SK-N-SH (cell line): Measurements from ENCODE around the gene ITGA1.

Experiments used
- ELF1 ChIP-seq: IDR thresholded peaks from 2 replicates; pipeline ENCODE4 v1.4.0; 2012
- EZH2phosphoT487 ChIP-seq: fragments of 200-600 bp; sonication (generic); IDR thresholded peaks from 2 replicates; pipeline ENCODE4 v1.6.1; 2017; ENCODE audit warnings: low read depth, mixed run types, mild to moderate bottlenecking, antibody characterized with exemption, moderate library complexity, borderline replicate concordance
- FOSL2 ChIP-seq: IDR thresholded peaks from 2 replicates; pipeline ENCODE4 v1.4.0; 2012; ENCODE audit warnings: low read depth, mild to moderate bottlenecking, moderate library complexity, borderline replicate concordance
- FOXJ3 ChIP-seq: sonication (generic); formaldehyde crosslinking; IDR thresholded peaks from 2 replicates; pipeline ENCODE4 v1.5.1; 2020; ENCODE audit warnings: mild to moderate bottlenecking, missing genetic modification reagents
- GABPA ChIP-seq: IDR thresholded peaks from 2 replicates; pipeline ENCODE4 v1.4.0; 2012; ENCODE audit warnings: low read depth, mild to moderate bottlenecking
- JUND ChIP-seq: IDR thresholded peaks from 2 replicates; pipeline ENCODE4 v1.4.0; 2012
- MXI1 ChIP-seq: IDR thresholded peaks from 2 replicates; pipeline ENCODE4 v1.6.1; 2012; ENCODE audit warnings: mild to moderate bottlenecking, low read depth, low read length, improper control_type of control experiment
- POLR2AphosphoS5 ChIP-seq: IDR thresholded peaks from 2 replicates; pipeline ENCODE4 v1.6.1; 2012; ENCODE audit warnings: low read depth, low read length
- SMC3 ChIP-seq: IDR thresholded peaks from 2 replicates; pipeline ENCODE4 v1.6.1; 2012; ENCODE audit warnings: low read depth, low read length, improper control_type of control experiment
- TAF1 ChIP-seq: IDR thresholded peaks from 2 replicates; pipeline ENCODE4 v1.6.1; 2012; ENCODE audit warnings: low read depth, mild to moderate bottlenecking, low read length, moderate library complexity, borderline replicate concordance
- TEAD4 ChIP-seq: IDR thresholded peaks from 2 replicates; pipeline ENCODE4 v1.4.0; 2012; ENCODE audit warnings: mild to moderate bottlenecking, borderline replicate concordance; ENCODE audit not compliant: insufficient read depth
- ZBTB33 ChIP-seq: IDR thresholded peaks from 2 replicates; pipeline ENCODE4 v1.4.0; 2012; ENCODE audit warnings: low read depth, borderline replicate concordance
- TF ChIP-seq, protein P1 (sequence below): fragments of 200-600 bp; sonication (generic); IDR thresholded peaks from 2 replicates; pipeline ENCODE4 v1.6.1; 2017; ENCODE audit warnings: antibody characterized with exemption, mild to moderate bottlenecking, moderate library complexity
- TF ChIP-seq, protein P2 (sequence below): IDR thresholded peaks from 2 replicates; pipeline ENCODE4 v1.6.1; 2012; ENCODE audit warnings: mild to moderate bottlenecking, low read depth, low read length, moderate library complexity

GRCh38 chr5:52925001-52925400, 137.3 kb downstream of the ITGA1 start:
- TF ChIP-seq EZH2phosphoT487 (no peak), GABPA (no peak), ZBTB33 (no peak), POLR2AphosphoS5 (no peak), TAF1 (no peak), SMC3 (no peak), JUND (no peak), FOSL2 (no peak), ELF1 (no peak), TEAD4 (no peak), MXI1 (no peak), FOXJ3 (no peak)
- TF ChIP-seq, protein P1, sequence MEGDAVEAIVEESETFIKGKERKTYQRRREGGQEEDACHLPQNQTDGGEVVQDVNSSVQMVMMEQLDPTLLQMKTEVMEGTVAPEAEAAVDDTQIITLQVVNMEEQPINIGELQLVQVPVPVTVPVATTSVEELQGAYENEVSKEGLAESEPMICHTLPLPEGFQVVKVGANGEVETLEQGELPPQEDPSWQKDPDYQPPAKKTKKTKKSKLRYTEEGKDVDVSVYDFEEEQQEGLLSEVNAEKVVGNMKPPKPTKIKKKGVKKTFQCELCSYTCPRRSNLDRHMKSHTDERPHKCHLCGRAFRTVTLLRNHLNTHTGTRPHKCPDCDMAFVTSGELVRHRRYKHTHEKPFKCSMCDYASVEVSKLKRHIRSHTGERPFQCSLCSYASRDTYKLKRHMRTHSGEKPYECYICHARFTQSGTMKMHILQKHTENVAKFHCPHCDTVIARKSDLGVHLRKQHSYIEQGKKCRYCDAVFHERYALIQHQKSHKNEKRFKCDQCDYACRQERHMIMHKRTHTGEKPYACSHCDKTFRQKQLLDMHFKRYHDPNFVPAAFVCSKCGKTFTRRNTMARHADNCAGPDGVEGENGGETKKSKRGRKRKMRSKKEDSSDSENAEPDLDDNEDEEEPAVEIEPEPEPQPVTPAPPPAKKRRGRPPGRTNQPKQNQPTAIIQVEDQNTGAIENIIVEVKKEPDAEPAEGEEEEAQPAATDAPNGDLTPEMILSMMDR: no peak
- TF ChIP-seq, protein P2, sequence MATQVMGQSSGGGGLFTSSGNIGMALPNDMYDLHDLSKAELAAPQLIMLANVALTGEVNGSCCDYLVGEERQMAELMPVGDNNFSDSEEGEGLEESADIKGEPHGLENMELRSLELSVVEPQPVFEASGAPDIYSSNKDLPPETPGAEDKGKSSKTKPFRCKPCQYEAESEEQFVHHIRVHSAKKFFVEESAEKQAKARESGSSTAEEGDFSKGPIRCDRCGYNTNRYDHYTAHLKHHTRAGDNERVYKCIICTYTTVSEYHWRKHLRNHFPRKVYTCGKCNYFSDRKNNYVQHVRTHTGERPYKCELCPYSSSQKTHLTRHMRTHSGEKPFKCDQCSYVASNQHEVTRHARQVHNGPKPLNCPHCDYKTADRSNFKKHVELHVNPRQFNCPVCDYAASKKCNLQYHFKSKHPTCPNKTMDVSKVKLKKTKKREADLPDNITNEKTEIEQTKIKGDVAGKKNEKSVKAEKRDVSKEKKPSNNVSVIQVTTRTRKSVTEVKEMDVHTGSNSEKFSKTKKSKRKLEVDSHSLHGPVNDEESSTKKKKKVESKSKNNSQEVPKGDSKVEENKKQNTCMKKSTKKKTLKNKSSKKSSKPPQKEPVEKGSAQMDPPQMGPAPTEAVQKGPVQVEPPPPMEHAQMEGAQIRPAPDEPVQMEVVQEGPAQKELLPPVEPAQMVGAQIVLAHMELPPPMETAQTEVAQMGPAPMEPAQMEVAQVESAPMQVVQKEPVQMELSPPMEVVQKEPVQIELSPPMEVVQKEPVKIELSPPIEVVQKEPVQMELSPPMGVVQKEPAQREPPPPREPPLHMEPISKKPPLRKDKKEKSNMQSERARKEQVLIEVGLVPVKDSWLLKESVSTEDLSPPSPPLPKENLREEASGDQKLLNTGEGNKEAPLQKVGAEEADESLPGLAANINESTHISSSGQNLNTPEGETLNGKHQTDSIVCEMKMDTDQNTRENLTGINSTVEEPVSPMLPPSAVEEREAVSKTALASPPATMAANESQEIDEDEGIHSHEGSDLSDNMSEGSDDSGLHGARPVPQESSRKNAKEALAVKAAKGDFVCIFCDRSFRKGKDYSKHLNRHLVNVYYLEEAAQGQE: no peak
